Measurements from ENCODE around the gene SLC13A3. TPM values are rescaled to one million over a fixed set of nuclear protein-coding genes. Genes with fewer than 3 reads are reported as not detected.

Gene SLC13A3
- total RNA-seq, 2 donors from 2014 or later = 0.21 TPM; not detected in 1

- no peaks in the 10 kb centered on the region for H3K4me1 Mint-ChIP-seq (ENCODE audit: low read depth)
- no peak overlapping the region for H3K4me3 Mint-ChIP-seq
- no peaks in the 10 kb centered on the region for H3K9me3 Mint-ChIP-seq
- no peaks in the 10 kb centered on the region for H3K36me3 Mint-ChIP-seq (ENCODE audit: insufficient read depth in 2 of 2)
- peaks cover 23% of the 10 kb centered on the region for H3K27me3 Mint-ChIP-seq (ENCODE audit: low read depth)
- no peak overlapping the region for H3K27ac Mint-ChIP-seq
- ATAC-seq (replicated peaks in 1 of 2) (no peak), DNase-seq (no peak)
These were observed 70.5 kb downstream of the SLC13A3 start for GRCh38 chr20:46580613-46581205.

- ATAC-seq (replicated peaks in 1 of 2) (no peak), DNase-seq (no peak)
- Mint-ChIP-seq H3K4me1 (ENCODE audit: low read depth) (no peaks in the 10 kb centered on the region), H3K27ac (no peak overlapping the region), H3K9me3 (no peaks in the 10 kb centered on the region), H3K36me3 (ENCODE audit: insufficient read depth in 2 of 2) (no peaks in the 10 kb centered on the region), H3K4me3 (no peak overlapping the region), H3K27me3 (ENCODE audit: low read depth) (peaks cover 32% of the 10 kb centered on the region)
These were observed 72.5 kb downstream of the SLC13A3 start for GRCh38 chr20:46578745-46579144.

- ATAC-seq (replicated peaks in 1 of 2) (no peak), DNase-seq (no peak)
- Mint-ChIP-seq H3K27ac (no peak overlapping the region), H3K27me3 (ENCODE audit: low read depth) (peaks cover 39% of the 10 kb centered on the region), H3K36me3 (ENCODE audit: insufficient read depth in 2 of 2) (no peaks in the 10 kb centered on the region), H3K9me3 (no peaks in the 10 kb centered on the region), H3K4me1 (ENCODE audit: low read depth) (no peaks in the 10 kb centered on the region), H3K4me3 (no peak overlapping the region)
These were observed 74.4 kb downstream of the SLC13A3 start for GRCh38 chr20:46576774-46577395.

GRCh38 chr20:46575937-46576461 is 75.3 kb downstream of the SLC13A3 start:
- DNase-seq = peak in 1 of 2 donors; percentile 25
- peak; percentile 72 to 76 for ATAC-seq (replicated peaks in 1 of 2)

GRCh38 chr20:46575394-46575793 is 75.9 kb downstream of the SLC13A3 start:
- no peak for DNase-seq
- ATAC-seq (replicated peaks in 1 of 2) = no peak
- no peaks in the 10 kb centered on the region for H3K4me1 Mint-ChIP-seq (ENCODE audit: low read depth)
- no peak overlapping the region for H3K4me3 Mint-ChIP-seq
- H3K27me3 Mint-ChIP-seq (ENCODE audit: low read depth) = peaks cover 31% of the 10 kb centered on the region
- no peaks in the 10 kb centered on the region for H3K36me3 Mint-ChIP-seq (ENCODE audit: insufficient read depth in 2 of 2)
- no peaks in the 10 kb centered on the region for H3K9me3 Mint-ChIP-seq
- no peak overlapping the region for H3K27ac Mint-ChIP-seq

More at GRCh38 chr20:46575937-46576461, 75.3 kb downstream of the SLC13A3 start:
- H3K36me3 Mint-ChIP-seq (ENCODE audit: insufficient read depth in 2 of 2) = no peaks in the 10 kb centered on the region
- H3K4me1 Mint-ChIP-seq (ENCODE audit: low read depth) = no peaks in the 10 kb centered on the region
- H3K4me3 Mint-ChIP-seq = no peak overlapping the region
- H3K27ac Mint-ChIP-seq = no peak overlapping the region
- H3K9me3 Mint-ChIP-seq = no peaks in the 10 kb centered on the region
- H3K27me3 Mint-ChIP-seq (ENCODE audit: low read depth) = peaks cover 31% of the 10 kb centered on the region

GRCh38 chr20:46573788-46574584 is 77.3 kb downstream of the SLC13A3 start:
- no peak overlapping the region for H3K4me3 Mint-ChIP-seq

GRCh38 chr20:46573234-46573633 is 78.0 kb downstream of the SLC13A3 start:
- ATAC-seq (replicated peaks in 1 of 2) (no peak), DNase-seq (no peak)
- H3K9me3 Mint-ChIP-seq = no peaks in the 10 kb centered on the region
- no peaks in the 10 kb centered on the region for H3K36me3 Mint-ChIP-seq (ENCODE audit: insufficient read depth in 2 of 2)
- no peak overlapping the region for H3K27ac Mint-ChIP-seq
- no peak overlapping the region for H3K4me3 Mint-ChIP-seq
- H3K4me1 Mint-ChIP-seq (ENCODE audit: low read depth) = no peaks in the 10 kb centered on the region
- peaks cover 23% of the 10 kb centered on the region for H3K27me3 Mint-ChIP-seq (ENCODE audit: low read depth)

More at GRCh38 chr20:46573788-46574584, 77.3 kb downstream of the SLC13A3 start:
- Mint-ChIP-seq H3K4me1 (ENCODE audit: low read depth) (no peaks in the 10 kb centered on the region), H3K36me3 (ENCODE audit: insufficient read depth in 2 of 2) (no peaks in the 10 kb centered on the region), H3K27ac (no peak overlapping the region), H3K27me3 (ENCODE audit: low read depth) (peaks cover 31% of the 10 kb centered on the region), H3K9me3 (no peaks in the 10 kb centered on the region)
- ATAC-seq (replicated peaks in 1 of 2) (no peak), DNase-seq (no peak)

- no peak for DNase-seq
- no peak overlapping the region for H3K27ac Mint-ChIP-seq
- H3K9me3 Mint-ChIP-seq = no peaks in the 10 kb centered on the region
- no peak overlapping the region for H3K4me3 Mint-ChIP-seq
- ATAC-seq (replicated peaks in 1 of 2) = no peak
- no peaks in the 10 kb centered on the region for H3K4me1 Mint-ChIP-seq (ENCODE audit: low read depth)
- peaks cover 23% of the 10 kb centered on the region for H3K27me3 Mint-ChIP-seq (ENCODE audit: low read depth)
- H3K36me3 Mint-ChIP-seq (ENCODE audit: insufficient read depth in 2 of 2) = no peaks in the 10 kb centered on the region
These were observed 78.5 kb downstream of the SLC13A3 start for GRCh38 chr20:46572790-46573189.

GRCh38 chr20:46572153-46572552 is 79.1 kb downstream of the SLC13A3 start:
- Mint-ChIP-seq H3K4me3 (no peak overlapping the region), H3K36me3 (ENCODE audit: insufficient read depth in 2 of 2) (no peaks in the 10 kb centered on the region), H3K27me3 (ENCODE audit: low read depth) (peaks cover 28% of the 10 kb centered on the region), H3K4me1 (ENCODE audit: low read depth) (no peaks in the 10 kb centered on the region), H3K9me3 (no peaks in the 10 kb centered on the region), H3K27ac (no peak overlapping the region)
- DNase-seq = no peak
- ATAC-seq (replicated peaks in 1 of 2) = no peak

GRCh38 chr20:46571418-46571817 is 79.8 kb downstream of the SLC13A3 start:
- Mint-ChIP-seq H3K27me3 (ENCODE audit: low read depth) (peaks cover 28% of the 10 kb centered on the region), H3K4me3 (no peak overlapping the region), H3K36me3 (ENCODE audit: insufficient read depth in 2 of 2) (no peaks in the 10 kb centered on the region), H3K27ac (no peak overlapping the region), H3K4me1 (ENCODE audit: low read depth) (no peaks in the 10 kb centered on the region), H3K9me3 (no peaks in the 10 kb centered on the region)
- DNase-seq (no peak), ATAC-seq (replicated peaks in 1 of 2) (no peak)

GRCh38 chr20:46570956-46571355 is 80.3 kb downstream of the SLC13A3 start:
- no peaks in the 10 kb centered on the region for H3K36me3 Mint-ChIP-seq (ENCODE audit: insufficient read depth in 2 of 2)
- no peak for DNase-seq
- ATAC-seq (replicated peaks in 1 of 2) = no peak

GRCh38 chr20:46569961-46570360 is 81.3 kb downstream of the SLC13A3 start:
- Mint-ChIP-seq H3K4me1 (ENCODE audit: low read depth) (no peaks in the 10 kb centered on the region), H3K27ac (no peak overlapping the region), H3K36me3 (ENCODE audit: insufficient read depth in 2 of 2) (no peaks in the 10 kb centered on the region), H3K9me3 (no peaks in the 10 kb centered on the region), H3K4me3 (no peak overlapping the region), H3K27me3 (ENCODE audit: low read depth) (peaks cover 22% of the 10 kb centered on the region)
- ATAC-seq (replicated peaks in 1 of 2) = no peak
- no peak for DNase-seq

More at GRCh38 chr20:46570956-46571355, 80.3 kb downstream of the SLC13A3 start:
- H3K27ac Mint-ChIP-seq = no peak overlapping the region
- H3K4me3 Mint-ChIP-seq = no peak overlapping the region
- peaks cover 28% of the 10 kb centered on the region for H3K27me3 Mint-ChIP-seq (ENCODE audit: low read depth)
- H3K4me1 Mint-ChIP-seq (ENCODE audit: low read depth) = no peaks in the 10 kb centered on the region
- H3K9me3 Mint-ChIP-seq = no peaks in the 10 kb centered on the region

- no peaks in the 10 kb centered on the region for H3K4me1 Mint-ChIP-seq (ENCODE audit: low read depth)
- peaks cover 13% of the 10 kb centered on the region for H3K27me3 Mint-ChIP-seq (ENCODE audit: low read depth)
- no peaks in the 10 kb centered on the region for H3K9me3 Mint-ChIP-seq
- ATAC-seq (replicated peaks in 1 of 2) (no peak), DNase-seq (no peak)
- H3K4me3 Mint-ChIP-seq = no peak overlapping the region
- H3K27ac Mint-ChIP-seq = no peak overlapping the region
- no peaks in the 10 kb centered on the region for H3K36me3 Mint-ChIP-seq (ENCODE audit: insufficient read depth in 2 of 2)
These were observed 82.6 kb downstream of the SLC13A3 start for GRCh38 chr20:46568570-46569129.
